HG02870 (cell line): ENCODE results near the gene PPP2R1B.

Source experiments
- ATAC-seq: cut with Tn5 transposase; IDR thresholded peaks from one replicate; pipeline ENCODE4 v1.9.1; 2021; ENCODE audit warnings: mild to moderate bottlenecking, moderate library complexity; ENCODE audit not compliant: unreplicated experiment

PPP2R1B gene

DNA sequence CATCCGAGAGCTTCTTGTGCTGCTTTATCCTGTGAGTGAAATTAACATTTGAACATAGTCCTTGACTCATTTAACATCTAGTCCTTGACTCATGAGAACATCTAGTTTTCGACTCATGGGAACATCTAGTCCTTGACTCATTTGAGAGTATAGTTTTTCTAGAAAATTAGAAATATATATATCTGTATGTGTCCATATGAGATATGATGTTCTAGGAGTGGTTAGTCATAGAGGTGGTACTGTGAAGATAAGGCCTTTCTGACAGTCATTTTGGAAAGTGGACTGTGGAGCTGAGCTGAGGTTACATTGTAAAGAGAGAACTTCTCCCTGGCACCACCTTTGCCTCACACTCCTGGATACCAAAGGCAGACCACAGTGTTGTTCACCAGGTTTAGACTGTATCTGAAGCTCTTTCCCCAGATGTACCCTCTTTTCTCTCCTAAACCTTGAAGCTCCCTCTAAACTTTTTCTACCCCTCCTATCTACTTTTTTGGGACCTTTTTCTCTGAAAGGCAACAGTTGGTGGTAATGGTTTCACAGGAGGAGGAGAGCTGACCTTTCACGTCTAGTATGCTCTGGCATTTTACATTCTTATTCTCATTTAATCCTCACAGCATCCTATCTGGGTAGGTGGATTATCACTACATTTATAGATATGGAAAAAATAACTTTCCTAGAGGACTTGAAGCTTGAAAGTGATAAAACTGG is 67.2 kb downstream of the PPP2R1B start:
- ATAC-seq = peak; percentile 36

DNA sequence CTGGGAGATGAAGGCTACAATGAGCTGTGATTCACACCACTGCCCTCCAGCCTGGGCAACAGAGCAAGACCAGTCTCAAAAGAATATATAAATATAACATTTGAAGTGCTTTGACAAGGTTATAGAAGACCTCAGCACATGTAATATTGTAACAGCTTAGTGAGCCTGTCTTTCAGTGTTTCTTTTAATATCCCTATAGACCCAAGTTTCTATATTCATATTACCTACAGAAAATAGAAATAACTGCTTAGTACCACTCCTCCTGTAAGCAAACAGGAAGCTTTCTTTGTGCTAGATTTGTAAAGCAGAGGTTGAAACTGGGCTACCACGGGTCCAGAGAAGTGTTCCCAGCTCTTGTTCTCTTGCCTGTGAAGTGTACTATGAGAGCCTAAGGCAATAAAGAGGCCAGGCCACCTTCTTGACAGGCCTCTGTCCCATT is 68.2 kb downstream of the PPP2R1B start:
- no peak for ATAC-seq

DNA sequence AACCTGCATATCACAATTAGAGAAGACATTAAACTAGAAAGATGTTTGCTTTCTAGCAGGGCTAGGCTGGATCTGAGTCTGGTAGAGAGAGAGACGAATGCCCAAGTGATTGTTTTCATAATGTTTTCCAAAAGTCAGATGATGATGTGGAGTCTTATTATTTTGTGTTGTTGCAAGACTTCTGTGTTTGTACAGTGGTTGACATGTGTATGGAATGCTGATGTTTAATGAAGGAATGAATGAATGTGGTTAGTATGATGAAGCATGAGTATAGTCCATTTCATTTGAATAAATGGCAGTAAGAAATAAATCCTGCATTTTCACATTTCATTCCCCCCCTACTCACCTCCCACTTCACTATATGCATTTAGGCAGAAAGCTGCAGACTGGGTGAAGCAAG is 69.6 kb downstream of the PPP2R1B start:
- no peak for ATAC-seq

DNA sequence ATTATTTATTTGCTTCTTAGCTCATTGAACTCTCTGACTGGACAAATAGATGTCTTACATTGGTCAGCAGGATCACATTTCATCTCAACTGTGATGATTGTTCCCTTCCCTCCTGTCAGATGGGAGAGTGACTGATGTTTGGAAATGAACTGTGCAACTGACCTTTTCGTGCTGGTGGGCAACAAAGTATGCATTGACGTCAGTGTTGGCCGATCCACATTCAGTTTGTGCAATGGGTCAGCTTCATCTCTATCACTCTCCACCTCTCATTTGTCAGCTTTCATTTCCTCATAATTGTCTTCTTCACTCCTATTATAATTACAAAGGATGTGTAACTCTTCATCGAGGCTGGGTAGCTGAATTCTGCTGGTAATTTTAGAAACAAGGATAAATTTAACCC is 71.3 kb downstream of the PPP2R1B start:
- no peak for ATAC-seq

DNA sequence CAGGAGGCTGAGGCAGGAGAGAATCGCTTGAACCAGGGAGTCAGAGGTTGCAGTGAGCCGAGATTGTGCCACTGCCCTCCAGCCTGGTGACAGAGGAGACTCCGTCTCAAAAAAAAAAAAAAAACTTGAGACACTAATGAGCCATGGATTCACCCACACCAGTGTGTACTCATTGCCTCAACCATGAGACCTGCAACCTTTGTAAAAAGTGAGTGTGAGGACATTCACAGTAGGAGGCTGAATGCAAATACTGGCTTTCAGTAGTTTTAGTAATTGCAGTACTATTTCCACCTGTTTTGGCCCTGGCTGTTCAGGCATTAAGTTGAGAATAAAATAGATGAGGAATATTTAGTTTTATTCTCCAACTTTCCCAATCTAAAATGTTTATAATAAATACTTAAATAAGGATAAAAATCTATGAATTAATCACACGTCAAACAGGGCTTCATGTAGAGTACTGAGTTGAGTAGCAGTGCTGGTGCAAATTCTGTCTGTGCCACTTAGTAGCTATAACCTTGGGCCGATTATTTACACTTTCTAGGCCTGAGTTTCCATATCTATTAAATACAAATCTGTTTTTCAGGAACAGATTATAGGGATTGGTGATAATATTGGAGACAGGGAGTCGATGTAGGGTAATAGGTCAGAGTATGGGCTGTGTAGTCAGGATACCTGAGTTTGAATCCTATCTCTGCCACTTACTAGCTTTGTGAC is 72.8 kb downstream of the PPP2R1B start:
- no peak for ATAC-seq

GRCh38 chr11:111691741-111692140 is 74.4 kb downstream of the PPP2R1B start:
- ATAC-seq = no peak

GRCh38 chr11:111691176-111691575 is 75.0 kb downstream of the PPP2R1B start:
- ATAC-seq = no peak

- ATAC-seq = no peak
Measured at GRCh38 chr11:111688013-111688412, 78.2 kb downstream of the PPP2R1B start.

DNA sequence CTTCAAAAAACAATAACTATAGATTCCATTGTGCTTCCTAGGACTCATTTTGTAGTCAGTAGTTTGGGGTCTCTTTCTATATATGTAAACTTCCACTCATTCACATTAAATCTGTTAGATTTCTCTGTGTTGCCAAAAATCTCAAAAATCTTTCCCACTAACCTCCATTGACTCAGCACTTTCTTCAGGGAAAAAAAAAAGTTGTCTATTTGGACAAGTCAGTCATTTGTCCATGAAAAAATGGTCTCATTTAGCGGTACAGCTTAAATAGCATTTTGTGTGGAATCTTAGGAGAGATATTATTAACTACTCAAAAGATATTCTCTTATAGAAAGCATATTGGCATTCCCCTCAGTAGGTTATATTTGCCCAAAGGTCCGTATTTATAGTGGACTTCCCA is 81.9 kb downstream of the PPP2R1B start:
- no peak for ATAC-seq

GRCh38 chr11:111683806-111684205 is 82.4 kb downstream of the PPP2R1B start:
- ATAC-seq = no peak

DNA sequence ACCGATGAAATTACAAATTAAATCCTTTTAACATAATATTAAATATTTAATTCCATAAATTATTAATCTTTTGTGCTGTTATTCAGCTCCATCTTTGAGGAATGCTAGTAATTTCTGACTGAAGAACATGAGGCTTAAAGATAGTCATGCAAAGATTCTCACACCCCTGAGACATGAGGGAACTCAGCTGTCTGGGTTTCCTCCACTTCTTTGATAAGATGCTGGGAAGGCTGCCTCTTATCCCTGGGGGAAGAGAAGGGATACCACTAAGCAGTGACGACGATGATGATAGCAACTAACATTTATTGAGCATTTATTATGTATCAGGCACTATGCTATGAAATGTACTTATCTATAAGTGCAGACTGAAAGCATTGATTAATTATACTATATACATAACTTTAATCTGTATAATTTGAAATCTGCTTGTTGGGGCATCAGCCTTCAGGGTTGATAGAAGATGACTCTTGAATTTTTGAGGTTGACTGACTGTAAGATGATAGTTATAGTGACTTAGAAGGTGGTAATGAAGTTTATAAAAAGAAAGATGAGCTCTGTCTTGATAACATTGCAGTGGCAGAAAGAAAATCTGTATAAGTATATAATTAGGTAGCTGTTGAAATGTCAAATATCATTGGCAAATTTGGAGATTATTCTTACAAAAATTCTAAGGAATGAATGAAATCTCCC is 85.6 kb downstream of the PPP2R1B start:
- ATAC-seq = no peak
